GM19463 (cell line): ENCODE measurements around the gene CAPN2.

ENCODE experiments used
- ATAC-seq: cut with Tn5 transposase; IDR thresholded peaks from one replicate; pipeline ENCODE4 v1.9.1; 2021; ENCODE audit warnings: mild to moderate bottlenecking, moderate library complexity; ENCODE audit not compliant: unreplicated experiment

The CAPN2 gene

GRCh38 chr1:223758734-223759133 is 46.4 kb downstream of the CAPN2 start:
- ATAC-seq: no peak

GRCh38 chr1:223759273-223759672 is 46.9 kb downstream of the CAPN2 start:
- no peak for ATAC-seq

GRCh38 chr1:223760833-223761232 is 48.5 kb downstream of the CAPN2 start:
- no peak for ATAC-seq

- ATAC-seq: no peak
Measured at GRCh38 chr1:223761411-223761810, 49.1 kb downstream of the CAPN2 start.

- no peak for ATAC-seq
Measured at GRCh38 chr1:223763251-223763650, 50.9 kb downstream of the CAPN2 start.

GRCh38 chr1:223763881-223764280 is 51.5 kb downstream of the CAPN2 start:
- no peak for ATAC-seq

DNA sequence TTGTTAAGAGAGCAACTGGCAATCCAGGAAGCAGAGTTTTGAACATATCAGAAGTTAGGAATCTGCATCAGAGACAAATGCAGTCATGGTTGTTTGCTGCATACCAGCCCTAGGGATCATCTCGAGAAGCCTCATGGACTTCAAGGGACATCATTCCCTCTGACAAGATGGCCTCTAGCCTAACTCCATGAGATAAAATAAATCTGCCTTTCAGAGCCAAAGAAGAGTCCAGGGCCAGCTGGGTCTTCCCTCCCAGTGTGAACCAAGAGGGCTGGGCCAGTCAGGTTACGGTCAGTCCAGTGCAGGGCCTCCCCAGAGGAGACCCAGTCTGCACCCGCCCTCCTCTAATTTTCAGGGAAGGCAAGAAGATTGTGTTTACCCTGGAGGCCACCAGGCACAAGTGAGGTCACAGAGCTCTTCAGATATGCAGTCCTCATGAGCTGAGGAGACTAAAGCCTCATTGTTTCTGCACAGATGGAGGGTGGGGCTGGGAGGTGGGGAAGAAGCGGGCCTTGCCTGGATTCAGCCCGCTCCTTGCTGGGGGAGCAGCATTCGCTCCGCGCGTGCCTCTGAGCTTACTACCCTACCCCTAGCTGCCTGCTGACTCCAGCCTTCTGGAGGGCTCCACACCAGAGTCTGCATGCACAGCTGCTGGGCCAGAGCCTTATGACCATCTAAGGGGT is 52.8 kb downstream of the CAPN2 start:
- ATAC-seq: no peak

DNA sequence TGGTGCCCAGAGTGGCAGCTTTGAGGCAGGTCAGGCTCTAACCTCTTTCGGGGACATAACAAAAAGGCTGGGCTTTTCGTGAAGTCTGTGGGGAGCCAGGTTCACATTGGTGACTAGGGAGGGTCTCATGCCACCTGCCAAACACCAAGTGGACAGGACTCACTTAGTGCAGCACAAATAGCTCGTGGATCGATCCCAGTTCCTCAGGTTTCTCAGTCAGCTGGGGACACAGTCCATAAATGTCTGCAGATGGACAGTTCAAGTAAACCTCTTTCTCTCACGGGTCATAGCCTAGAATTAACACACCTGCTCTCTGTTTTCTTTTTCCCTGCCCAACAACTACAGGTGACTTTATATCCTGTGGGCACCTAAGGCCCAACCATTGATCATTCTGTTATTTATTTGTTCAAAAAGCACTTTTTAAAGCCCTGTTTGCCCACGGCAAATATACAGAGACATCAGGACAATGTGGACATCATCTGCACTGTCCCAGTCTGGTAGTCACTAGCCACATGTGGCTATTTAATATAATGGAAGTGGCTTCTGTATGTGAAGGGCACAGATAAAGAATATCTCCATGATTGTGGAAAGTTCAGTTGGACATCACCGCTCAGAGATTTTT is 53.5 kb downstream of the CAPN2 start:
- no peak for ATAC-seq

- ATAC-seq: no peak
Measured at GRCh38 chr1:223770621-223771315, 58.4 kb downstream of the CAPN2 start.

- ATAC-seq: no peak
Measured at GRCh38 chr1:223771469-223771813, 59.1 kb downstream of the CAPN2 start.

DNA sequence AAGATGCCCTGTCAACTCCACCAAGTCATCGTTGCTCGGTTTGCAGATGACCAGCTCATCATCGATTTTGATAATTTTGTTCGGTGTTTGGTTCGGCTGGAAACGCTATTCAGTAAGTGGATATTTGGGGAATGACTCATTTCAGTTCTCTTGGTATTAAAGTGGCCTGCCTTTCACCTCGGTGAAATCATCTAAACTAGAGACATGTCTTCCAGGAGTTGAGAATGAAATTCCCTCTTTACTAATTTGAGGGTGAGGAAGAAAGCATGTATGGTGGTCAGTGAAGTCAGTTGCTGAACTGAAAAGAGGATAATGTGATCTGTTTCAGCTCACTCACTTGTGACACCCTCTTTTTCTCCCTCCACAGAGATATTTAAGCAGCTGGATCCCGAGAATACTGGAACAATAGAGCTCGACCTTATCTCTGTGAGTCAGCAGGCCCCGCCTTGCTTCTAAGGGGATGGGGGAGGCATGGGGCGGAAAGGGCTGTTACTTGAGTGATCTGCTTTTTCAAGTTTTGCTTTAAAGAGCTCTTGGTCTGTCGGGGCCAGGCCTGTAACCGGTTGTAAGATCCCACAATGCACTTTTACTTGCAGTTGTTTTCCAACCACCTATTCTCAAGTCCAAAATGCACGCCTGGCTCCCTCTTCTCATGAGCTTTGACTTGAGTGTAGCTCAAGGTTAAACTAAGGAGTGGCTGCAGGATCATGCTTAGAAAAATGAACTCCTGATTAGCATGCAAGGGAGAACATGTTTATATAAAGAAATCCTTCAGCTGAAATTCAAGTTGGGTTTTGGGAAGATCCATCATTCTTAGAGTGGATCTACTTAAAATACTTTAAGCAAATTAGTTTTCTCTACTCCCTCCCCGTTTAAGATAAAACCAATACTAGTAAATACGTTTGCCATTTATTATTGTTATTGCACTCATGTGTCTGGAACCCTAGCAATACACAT is 59.8 kb downstream of the CAPN2 start:
- no peak for ATAC-seq

- no peak for ATAC-seq
Measured at GRCh38 chr1:223772771-223773160, 60.4 kb downstream of the CAPN2 start.

DNA sequence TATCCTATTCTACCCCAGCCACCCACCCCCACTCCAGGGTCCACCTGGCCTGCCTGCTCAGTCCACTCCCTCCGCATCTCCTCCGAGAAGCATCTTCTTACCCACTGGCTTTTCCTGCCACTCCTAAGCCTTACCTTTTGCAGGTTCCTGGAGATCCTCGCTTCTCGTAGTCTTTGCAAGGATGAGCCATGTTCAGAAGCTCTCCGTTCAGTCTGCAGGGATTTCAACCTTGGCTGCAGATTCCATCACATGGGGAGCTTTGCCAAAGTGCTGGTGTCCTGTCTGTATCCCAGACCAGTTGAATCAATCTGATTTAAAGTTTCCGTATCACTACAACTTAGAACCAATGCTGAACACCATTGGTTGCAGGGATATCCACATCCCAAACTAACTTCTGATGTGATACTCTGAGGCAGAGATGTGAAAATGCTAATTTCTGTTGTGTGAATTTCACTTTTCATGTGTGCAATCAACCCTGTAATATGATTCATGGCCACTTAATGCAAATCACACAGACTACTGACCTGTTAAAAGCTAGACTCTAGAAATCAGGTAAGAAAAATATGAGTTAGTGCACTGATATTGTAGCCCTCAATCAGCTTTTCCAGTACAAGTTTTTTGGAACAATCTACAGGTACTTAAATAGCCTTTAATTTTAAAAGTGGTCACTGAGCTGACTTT is 61.9 kb downstream of the CAPN2 start:
- no peak for ATAC-seq

GRCh38 chr1:223775054-223775453 is 62.7 kb downstream of the CAPN2 start:
- no peak for ATAC-seq

- ATAC-seq: no peak
Measured at GRCh38 chr1:223775711-223776074, 63.4 kb downstream of the CAPN2 start.

DNA sequence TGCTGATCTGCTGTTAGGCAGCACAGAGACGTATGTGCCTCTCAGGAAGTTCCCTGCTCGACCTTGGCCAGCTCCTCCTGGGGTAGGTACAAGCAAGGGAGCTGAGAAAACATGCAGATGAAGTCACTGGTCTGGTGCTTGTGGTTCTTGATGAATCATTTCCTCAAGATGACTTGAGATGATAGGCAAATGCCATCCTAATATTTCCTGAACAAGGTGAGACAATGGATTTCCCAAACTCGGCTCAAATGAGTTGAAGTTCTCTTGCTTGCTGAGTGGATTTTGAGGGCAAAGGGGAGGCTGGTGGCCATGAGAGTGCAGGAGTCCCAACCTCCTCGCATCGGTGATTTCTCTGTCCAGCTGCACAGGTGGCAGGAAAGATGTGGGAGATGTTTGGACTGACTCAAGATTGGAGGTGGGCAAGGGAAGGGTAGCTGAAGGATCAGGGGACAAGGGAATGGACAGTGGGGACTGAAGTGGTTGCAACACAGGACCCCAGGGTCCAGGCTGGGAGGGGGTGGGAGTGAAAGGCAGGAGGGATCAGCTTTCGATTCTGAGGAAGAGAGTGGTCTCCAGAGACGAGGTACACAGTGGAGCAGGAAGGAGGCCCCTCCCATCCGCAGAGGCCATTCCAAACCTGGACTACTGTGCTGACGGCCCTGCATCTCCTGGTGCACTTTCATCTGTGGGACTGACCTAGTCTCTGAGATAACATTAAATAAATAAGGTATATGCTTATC is 63.9 kb downstream of the CAPN2 start:
- no peak for ATAC-seq

- no peak for ATAC-seq
Measured at GRCh38 chr1:223776826-223777454, 64.6 kb downstream of the CAPN2 start.

DNA sequence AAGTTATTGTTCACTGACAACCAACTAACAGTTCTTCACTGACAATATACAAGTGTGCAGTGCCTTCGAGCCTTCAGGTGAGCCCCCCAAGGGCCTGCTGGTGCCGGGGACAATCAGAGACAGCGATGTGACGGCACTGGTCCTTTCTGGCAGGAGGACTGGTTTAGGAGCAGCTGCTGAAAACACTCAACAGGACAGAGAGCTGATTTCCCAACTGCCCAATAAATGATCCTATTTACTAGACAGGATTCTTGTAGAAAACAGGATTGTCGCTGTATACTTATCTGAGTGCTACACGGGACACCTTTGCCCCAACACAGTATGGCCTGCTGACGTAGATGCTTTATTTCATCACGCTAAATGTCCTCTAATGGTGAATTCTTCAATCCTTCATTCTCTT is 68.0 kb downstream of the CAPN2 start:
- no peak for ATAC-seq

GRCh38 chr1:223780949-223781348 is 68.6 kb downstream of the CAPN2 start:
- no peak for ATAC-seq

GRCh38 chr1:223783676-223784075 is 71.3 kb downstream of the CAPN2 start:
- ATAC-seq: no peak
